Peyer's patch (tissue), 4 donors: Measurements from ENCODE around the gene SLC25A26. TPM values are rescaled to one million over a fixed set of nuclear protein-coding genes. Genes with fewer than 3 reads are reported as not detected.
A peak's percentile ranks its signal among the peaks of the same experiment; 100 is the strongest.

Experiments
- DNase-seq, 3 donors: peaks; one replicate each; pipeline ENCODE4 v3.0.0-alpha.2; 2017 to 2019
- H3K27ac ChIP-seq, 4 donors: fragments of 200-600 bp; sonication (generic); one replicate each; pipeline ENCODE4 v1.5.1; 2016 to 2019
- H3K27me3 ChIP-seq, 2 donors: fragments of 200-600 bp; sonication (generic); one replicate each; pipeline ENCODE4 v1.5.1; 2019
- H3K36me3 ChIP-seq, 3 donors: fragments of 200-600 bp; sonication (generic); one replicate each; pipeline ENCODE4 v1.5.1; 2016 to 2019
- H3K4me1 ChIP-seq, 4 donors: fragments of 200-600 bp; sonication (generic); one replicate each; pipeline ENCODE4 v1.5.1; 2016 to 2019
- H3K4me3 ChIP-seq, 4 donors: fragments of 200-600 bp; sonication (generic); 1 replicate in 3 of 4; 2 replicates in 1 of 4; pipeline ENCODE4 v1.5.1; 2016 to 2019; ENCODE audit warnings: mild to moderate bottlenecking in 1 of 4
- H3K9me3 ChIP-seq, 4 donors: fragments of 200-600 bp; sonication (generic); one replicate each; pipeline ENCODE4 v1.5.1; 2016 to 2019; ENCODE audit warnings: mild to moderate bottlenecking in 1 of 4
- POLR2A ChIP-seq, 2 donors: fragments of 450-650 bp; IDR thresholded peaks; one replicate each; pipeline ENCODE4 v1.5.1; 2017; ENCODE audit warnings: antibody characterized with exemption in 2 of 2, mild to moderate bottlenecking in 2 of 2, moderate library complexity in 2 of 2
- total RNA-seq, 4 donors: library from RNA; depleted of rRNA; stranded (reverse); fragments of >200 nt; gene quantifications; one replicate each; pipeline ENCODE4 v1.1.0, GENCODE V29; 2016
- TF ChIP-seq, protein P1 (sequence below), 6 experiments: fragments of 450-650 bp in 4 of 6; fragments of 200-600 bp in 2 of 6; sonication (generic) in 1 of 6; IDR thresholded peaks; one replicate each; pipeline ENCODE4 v1.5.1; 2017 to 2019; ENCODE audit warnings: antibody characterized with exemption in 6 of 6, mild to moderate bottlenecking in 3 of 6, moderate library complexity in 1 of 6

SLC25A26 gene
- total RNA-seq, 4 donors from 2014 or later, result 11.9 to 28.9 (median 17.7) TPM

DNA sequence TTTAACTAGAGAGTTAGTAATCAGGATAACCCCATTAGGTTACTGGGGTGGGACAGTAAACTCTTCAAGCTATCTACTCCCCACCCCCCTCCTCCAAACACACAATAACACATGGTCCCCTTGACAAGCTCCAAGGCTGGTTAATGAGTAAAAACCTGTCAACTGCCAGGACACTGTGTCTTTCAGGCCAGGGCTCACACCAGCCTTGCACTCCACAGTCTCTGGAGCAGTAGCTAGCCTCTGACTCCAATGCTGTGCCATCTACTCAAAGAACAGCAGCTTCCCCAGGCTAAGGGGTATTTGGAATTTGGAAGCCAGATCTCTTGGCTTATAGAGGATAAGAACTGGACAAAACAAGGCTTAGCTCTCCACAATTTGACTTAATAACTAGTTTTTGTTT, 164.3 kb downstream of the SLC25A26 start:
- peaks cover 0 to 68% (median 0%) of the 10 kb centered on the region in 3 donors for H3K36me3 ChIP-seq
- no peak for DNase-seq
- H3K4me3 ChIP-seq, result no peak overlapping the region
- peaks cover 0 to 3% (median 0%) of the 10 kb centered on the region in 4 donors for H3K4me1 ChIP-seq
- no peaks in the 10 kb centered on the region for H3K9me3 ChIP-seq
- TF ChIP-seq, protein P1, sequence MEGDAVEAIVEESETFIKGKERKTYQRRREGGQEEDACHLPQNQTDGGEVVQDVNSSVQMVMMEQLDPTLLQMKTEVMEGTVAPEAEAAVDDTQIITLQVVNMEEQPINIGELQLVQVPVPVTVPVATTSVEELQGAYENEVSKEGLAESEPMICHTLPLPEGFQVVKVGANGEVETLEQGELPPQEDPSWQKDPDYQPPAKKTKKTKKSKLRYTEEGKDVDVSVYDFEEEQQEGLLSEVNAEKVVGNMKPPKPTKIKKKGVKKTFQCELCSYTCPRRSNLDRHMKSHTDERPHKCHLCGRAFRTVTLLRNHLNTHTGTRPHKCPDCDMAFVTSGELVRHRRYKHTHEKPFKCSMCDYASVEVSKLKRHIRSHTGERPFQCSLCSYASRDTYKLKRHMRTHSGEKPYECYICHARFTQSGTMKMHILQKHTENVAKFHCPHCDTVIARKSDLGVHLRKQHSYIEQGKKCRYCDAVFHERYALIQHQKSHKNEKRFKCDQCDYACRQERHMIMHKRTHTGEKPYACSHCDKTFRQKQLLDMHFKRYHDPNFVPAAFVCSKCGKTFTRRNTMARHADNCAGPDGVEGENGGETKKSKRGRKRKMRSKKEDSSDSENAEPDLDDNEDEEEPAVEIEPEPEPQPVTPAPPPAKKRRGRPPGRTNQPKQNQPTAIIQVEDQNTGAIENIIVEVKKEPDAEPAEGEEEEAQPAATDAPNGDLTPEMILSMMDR (IDR thresholded peaks at IDR 0.05), result no peak
- TF ChIP-seq POLR2A (IDR thresholded peaks at IDR 0.05), result no peak
- no peaks in the 10 kb centered on the region for H3K27me3 ChIP-seq
- no peak overlapping the region for H3K27ac ChIP-seq

DNA sequence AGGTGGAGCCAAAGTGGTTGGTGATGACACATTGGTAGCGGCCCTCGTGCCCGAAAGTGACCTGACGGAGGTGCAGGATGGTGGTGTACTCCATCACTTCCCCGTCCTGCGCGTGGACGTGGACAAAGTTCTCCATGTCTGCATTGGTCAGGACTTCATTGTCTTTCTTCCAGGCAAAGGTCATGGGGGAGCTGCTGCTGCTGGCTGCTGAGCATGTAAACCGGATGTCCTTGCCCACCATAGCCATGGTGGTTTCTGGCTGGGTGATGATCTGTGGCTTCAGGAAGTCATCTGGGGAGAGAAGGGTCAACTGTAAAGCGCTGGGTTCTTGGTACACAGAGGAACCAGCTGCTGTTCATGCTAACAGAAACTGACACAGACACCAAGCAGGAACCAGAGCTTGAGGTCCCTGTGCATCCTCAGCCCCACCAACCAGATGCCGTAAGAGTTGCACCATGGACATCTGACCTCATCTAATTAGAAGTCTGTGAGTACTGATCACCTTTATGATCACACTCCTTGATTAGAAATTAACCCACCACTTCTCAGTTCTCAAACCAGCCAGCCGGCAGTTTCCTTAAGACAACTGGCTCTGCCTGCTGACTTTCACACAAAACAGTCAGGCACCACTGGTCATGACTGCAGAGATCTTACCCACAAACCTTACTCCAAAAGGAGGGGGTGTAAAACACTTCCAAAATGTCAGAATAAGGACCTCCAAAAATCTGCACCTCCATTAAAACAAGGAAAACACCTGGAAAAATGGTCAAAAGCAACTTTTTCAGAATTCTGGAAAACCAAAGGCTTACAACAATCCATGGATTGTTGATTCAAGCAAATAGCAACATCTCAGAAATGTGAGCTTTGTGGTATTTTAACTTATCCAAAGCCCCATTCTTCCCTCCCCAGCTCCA, 165.5 kb downstream of the SLC25A26 start:
- peaks cover 0 to 3% (median 0%) of the 10 kb centered on the region in 4 donors for H3K4me1 ChIP-seq
- H3K4me3 ChIP-seq, result no peak overlapping the region
- H3K27me3 ChIP-seq, result no peaks in the 10 kb centered on the region
- no peak for TF ChIP-seq POLR2A (IDR thresholded peaks at IDR 0.05)
- TF ChIP-seq, protein P1 (IDR thresholded peaks at IDR 0.05), result no peak
- peak in 1 of 3 donors; percentile 51 for DNase-seq
- peak overlapping the region in 1 of 4 donors; percentile 59 for H3K27ac ChIP-seq
- H3K36me3 ChIP-seq, result peaks cover 0 to 56% (median 0%) of the 10 kb centered on the region in 3 donors
- no peaks in the 10 kb centered on the region for H3K9me3 ChIP-seq

GRCh38 chr3:66386925-66387650, 166.3 kb downstream of the SLC25A26 start:
- DNase-seq, result no peak
- H3K36me3 ChIP-seq, result peaks cover 0 to 51% (median 0%) of the 10 kb centered on the region in 3 donors
- TF ChIP-seq, protein P1 (IDR thresholded peaks at IDR 0.05), result no peak
- no peak for TF ChIP-seq POLR2A (IDR thresholded peaks at IDR 0.05)
- peaks cover 0 to 3% (median 0%) of the 10 kb centered on the region in 4 donors for H3K4me1 ChIP-seq
- no peak overlapping the region for H3K4me3 ChIP-seq
- peak overlapping the region in 1 of 4 donors; percentile 59 for H3K27ac ChIP-seq
- H3K9me3 ChIP-seq, result no peaks in the 10 kb centered on the region
- no peaks in the 10 kb centered on the region for H3K27me3 ChIP-seq

GRCh38 chr3:66390013-66390412, 169.2 kb downstream of the SLC25A26 start:
- no peaks in the 10 kb centered on the region for H3K9me3 ChIP-seq
- H3K36me3 ChIP-seq, result peaks cover 0 to 35% (median 0%) of the 10 kb centered on the region in 3 donors
- no peaks in the 10 kb centered on the region for H3K27me3 ChIP-seq
- TF ChIP-seq POLR2A (IDR thresholded peaks at IDR 0.05), result no peak
- TF ChIP-seq, protein P1 (IDR thresholded peaks at IDR 0.05), result no peak
- H3K4me1 ChIP-seq, result peaks cover 0 to 7% (median 2%) of the 10 kb centered on the region in 4 donors
- H3K27ac ChIP-seq, result no peak overlapping the region
- no peak for DNase-seq
- no peak overlapping the region for H3K4me3 ChIP-seq

- peaks cover 0 to 38% (median 0%) of the 10 kb centered on the region in 3 donors for H3K36me3 ChIP-seq
- peak overlapping the region in 1 of 4 donors; percentile 75 for H3K27ac ChIP-seq
- DNase-seq, result no peak
- peaks cover 0 to 7% (median 0%) of the 10 kb centered on the region in 4 donors for H3K4me1 ChIP-seq
- TF ChIP-seq, protein P1 (IDR thresholded peaks at IDR 0.05), result no peak
- TF ChIP-seq POLR2A (IDR thresholded peaks at IDR 0.05), result no peak
- no peaks in the 10 kb centered on the region for H3K27me3 ChIP-seq
- H3K4me3 ChIP-seq, result no peak overlapping the region
- H3K9me3 ChIP-seq, result no peaks in the 10 kb centered on the region
Observed at GRCh38 chr3:66392512-66392911, 171.7 kb downstream of the SLC25A26 start.
